OCI-M2 (cell line): ENCODE data around the gene CNIH2.
"Not testable (repeated sequence)": the region's sequence is repeated elsewhere in the genome, so short reads cannot be mapped to it uniquely, and the experiment has no call there.

Experiments
- DNase-seq: peaks from one replicate; lab custom pipeline; 2025; ENCODE audit not compliant: unreplicated experiment; lab: John Stamatoyannopoulos, UW

The CNIH2 gene

DNA sequence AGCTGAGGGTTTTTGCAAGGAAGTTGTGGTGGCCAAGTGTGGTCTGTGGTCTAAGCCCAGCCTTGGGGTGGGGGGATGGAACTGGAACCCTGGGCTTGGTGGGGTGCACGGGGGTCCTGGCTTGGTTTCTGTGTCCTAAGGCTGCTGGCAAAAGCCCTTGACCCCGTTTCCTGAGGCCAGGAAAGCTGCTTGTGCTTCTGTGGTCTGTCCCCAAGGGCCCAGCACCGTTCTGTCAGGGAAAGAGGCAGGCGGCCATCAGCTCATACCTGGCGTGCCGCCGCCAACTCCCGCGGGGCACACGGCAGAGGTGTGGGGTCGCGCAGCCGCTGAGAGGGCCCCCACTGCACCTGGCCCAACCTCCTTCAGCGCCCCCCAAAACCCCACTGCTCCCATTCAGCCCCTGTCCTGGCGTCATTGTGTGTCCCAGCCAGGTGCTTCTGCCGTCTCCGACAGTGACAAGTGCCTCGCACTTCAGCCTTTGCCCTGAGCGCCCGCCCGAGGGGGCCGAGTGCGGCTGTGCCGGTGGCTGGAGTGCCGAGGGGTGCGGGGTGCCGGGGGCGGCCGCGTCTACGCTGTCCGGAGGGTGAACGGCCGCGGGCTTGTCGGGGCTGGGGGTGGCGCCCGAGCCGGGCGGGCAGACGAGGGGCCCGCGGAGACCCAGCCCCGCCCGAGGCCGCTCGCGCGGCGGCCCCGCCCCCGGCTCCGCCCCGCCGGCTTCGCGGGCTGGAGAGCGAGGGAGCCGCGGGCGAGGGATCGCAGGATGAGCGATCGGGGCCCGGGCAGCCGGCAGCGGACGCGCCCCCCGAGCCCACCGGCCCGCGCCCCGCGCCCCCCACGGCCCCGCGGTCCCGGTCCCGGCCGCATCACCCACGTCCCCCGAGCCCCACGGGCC is at the start of gene CNIH2:
Gene CNIH2 (plus strand): TSS at position 705 of the 892 bp plus-strand sequence. CDS start 282 bp downstream, outside the sequence.
- no peak for DNase-seq

DNA sequence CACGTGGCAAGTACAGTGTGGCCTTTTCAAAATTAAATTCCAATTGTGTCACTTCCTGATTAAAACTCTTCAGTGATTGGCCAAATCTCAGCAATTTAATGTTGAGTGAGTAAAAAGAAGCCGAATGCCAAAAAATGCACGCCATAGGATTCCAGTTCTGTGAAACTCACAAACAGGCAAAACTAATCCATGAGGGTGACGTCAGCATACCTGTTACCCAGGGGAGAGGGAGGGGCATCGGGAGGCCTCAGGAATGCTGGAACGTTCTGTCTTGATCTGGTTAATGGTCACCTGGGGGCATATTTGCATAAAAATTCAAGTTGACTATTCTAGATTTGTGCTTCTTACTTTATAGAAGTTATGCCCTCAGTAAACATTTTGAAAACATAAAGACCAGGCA is 49.5 kb upstream of the CNIH2 start:
- DNase-seq: no peak

DNA sequence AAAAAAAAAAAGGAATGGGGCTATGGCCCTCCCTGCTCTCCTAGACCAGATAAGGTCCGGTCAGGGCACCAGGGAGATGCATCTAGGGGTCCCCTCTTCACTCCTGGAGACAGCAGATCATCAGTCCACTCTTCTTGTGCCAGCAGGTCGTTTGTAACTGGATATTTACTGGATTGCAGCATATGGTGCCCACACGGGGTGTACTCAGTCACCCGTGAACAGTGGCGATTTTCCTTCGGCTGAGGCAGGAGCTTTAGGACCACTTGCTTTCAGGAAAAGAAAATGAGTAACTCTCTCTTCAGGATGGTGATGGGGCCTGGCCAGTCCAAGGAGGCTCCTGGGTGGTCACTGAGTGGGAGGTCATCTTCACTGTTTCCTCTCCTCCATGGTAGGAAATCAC is 47.8 kb upstream of the CNIH2 start:
- no peak for DNase-seq

DNA sequence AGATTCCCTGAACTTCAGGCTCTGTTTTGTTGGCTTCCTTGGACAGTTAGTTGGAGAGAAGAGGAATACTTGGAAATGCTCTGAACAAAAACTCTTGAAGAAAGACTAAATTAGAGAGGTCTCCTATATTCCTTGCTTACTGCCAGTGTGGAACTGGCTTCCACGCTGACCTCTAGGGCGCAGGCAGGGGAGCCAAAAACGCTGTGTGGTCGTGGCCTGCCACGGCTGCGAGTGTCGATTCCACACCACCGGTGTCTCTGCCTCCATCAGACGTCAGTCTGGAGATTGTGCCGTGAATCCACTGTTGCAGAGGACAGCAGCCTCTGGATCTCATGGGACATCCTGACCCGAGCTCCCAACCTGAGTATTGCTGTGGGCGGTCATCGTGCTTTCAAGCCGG is 47.0 kb upstream of the CNIH2 start:
- no peak for DNase-seq

DNA sequence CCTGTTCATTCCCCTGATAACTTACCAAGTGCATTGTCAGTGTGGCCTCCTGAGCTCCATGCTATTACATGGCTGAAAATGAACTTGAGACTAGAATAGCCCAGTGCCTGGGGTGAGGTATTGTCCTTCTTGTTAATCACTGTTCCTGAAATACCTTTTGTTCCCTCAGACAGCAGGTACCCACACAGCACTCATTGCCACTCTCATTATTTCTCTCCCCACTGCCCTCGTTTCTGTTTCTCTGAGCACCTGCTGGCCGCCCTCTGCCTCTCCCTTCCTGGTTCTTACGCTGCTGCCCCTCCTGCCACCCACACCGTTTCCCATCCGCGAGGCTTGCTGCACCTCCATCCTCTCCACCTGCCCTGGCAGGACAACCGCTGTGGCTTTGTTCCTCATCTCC is 46.4 kb upstream of the CNIH2 start:
- no peak for DNase-seq

DNA sequence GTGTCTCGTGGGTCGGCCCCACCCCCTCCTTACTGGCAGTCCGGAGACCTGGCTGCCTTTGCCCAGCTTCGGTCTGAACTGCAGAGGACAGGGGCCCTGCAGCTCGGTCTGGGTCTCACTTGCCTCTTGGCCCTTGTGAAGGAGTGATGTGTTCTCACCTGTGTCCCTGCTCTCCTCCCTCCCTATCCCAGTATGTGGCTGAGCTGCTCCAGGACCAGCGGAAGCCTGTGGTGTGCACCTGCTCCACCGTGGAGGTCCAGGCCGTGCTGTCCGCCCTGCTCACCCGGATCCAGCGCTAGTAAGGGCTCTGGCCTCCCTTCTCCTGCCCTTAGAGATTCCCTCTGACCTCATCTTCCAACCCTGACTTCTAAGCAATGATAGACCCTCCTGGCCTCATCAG is 45.2 kb upstream of the CNIH2 start:
- no peak for DNase-seq

DNA sequence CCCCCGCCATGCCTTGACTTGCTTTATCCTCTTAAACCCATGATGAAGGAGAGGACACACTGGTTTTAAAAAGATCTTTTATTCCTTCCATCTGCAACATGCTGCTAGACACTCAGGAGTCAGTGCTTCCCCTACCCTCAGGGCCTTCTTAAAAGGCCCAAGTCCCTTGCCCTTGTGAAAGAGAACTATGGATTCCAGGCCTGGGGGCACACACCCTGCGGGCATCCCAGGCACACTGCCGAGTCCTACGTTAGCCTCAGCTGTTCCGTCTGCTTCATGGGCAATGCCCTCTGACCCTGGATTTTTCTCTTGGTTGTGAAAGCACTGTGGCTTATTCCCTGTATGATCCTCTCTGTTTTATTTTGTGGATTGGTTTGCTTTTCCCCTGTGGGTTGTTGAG is 44.7 kb upstream of the CNIH2 start:
- DNase-seq: no peak

DNA sequence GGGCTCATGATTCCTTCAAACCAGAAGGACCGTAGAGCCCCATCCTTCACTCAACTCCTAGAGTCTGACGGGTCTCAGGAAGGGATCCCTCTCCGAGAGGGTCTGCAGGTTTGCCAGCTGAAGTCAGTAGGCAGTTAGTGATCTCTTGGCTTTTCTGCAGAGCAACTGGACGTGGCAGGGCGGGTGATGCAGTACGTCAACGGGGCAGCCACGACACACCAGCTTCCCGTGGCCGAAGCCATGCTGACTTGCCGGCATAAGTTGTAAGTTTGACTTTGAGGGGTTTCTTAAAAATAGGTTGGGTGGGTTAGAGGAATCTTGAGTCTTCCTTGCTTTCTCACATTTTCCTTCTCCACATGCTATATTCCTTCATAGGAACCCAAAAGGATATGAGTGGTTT is 42.8 kb upstream of the CNIH2 start:
- no peak for DNase-seq

DNA sequence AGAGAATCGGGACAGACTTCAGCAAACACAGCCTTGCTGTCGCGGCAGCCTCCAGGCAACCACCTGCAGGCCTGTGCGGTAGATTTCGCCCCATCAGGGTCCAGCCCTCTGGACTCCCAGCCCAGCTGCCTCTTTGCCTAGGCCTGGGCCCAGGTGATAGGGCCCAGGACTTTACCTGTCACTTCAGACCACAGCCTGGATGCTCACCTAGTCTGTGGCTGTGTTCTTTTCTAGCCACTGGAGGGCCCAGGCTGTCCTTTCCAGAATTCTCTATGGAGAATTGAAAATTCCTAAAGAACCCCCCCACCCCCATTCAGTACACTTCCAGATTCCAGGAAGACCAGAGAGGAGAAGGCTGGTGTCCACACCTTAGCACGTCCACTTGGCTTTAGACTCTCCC is 40.1 kb upstream of the CNIH2 start:
- DNase-seq: no peak

DNA sequence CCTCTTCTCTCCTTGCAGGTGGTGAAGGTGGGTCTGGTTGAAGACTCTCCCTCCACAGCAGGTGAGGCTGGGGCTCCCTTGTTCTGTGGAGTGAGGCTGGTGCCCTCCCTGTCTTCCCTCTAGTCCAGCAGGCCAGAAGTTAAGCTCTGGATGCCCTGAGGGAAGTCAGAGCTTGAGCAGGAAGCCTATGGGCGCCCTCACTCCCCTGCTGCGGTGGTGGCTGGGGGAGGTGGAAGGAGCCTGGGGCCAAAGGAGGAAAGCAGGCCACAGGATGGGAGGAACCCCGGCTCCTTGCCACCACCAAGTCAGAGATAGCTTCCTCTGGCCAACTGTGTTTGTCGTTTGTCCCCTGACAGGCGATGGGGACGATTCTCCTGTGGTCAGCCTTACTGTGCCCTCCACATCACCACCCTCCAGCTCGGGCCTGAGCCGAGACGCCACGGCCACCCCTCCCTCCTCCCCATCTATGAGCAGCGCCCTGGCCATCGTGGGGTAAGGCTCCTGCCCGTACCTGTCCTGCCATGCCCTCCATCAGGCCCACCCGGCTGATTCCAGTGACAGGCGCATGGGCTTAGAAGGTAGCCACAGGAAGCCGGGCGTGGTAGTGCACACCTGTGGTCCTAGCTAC is 39.1 kb upstream of the CNIH2 start:
- no peak for DNase-seq

DNA sequence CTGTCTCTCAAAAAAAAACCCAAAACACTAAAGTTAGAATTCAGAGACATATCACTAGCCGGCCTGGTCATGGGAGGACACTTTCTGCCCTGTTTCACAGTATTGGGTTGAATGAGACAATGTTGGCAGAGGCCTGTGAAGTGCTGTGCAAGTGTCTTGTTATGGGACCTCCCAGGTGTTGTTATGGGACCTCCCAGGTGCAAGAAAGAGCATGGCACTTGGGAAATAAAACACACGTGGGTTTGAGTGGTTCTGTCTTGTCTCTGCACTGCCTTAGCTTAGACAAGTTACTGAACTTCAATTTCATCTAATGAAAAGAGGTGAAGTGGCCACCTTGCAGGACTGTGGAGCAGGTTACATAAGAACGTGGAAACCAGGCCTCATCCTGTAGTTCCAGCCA is 38.5 kb upstream of the CNIH2 start:
- DNase-seq: no peak

DNA sequence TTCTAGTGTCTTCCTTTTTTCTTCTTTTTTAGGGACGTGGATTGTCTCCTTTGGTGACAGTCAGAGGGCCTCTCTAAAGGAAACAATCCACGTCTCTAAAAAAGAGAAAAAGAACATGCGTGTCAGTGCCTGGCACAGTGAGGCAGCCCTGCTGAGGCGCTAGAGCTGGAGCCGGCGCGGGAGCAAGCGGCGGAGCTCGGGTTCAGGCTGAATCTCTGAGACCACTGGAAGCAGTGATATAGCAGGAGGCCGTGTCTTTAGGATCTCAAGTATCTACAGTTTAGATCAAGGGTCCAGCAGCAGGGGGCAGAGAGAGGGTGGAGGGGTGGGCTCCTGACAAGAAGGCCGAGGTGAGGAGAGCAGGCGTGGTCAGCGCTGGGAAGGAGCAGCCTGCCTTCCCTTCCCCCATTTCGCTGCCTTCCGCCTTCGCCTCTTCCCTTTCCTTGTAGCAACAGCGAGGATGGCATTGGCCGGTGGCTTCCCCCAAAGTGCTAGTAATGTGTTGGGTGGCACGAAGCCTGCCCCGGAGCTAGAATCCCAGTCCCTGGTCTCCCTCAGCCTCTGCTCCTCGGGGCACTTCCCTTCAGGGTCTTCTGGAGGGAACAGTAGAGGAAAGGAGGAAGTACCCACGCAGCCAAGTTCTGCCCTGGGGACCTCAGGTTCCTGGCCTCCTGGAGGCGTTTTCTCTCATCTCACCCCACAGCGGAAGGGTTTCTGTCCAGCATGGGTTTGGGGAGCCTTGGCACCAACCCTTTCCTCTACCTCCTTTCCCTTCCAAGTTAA is 37.8 kb upstream of the CNIH2 start:
- DNase-seq: no peak

DNA sequence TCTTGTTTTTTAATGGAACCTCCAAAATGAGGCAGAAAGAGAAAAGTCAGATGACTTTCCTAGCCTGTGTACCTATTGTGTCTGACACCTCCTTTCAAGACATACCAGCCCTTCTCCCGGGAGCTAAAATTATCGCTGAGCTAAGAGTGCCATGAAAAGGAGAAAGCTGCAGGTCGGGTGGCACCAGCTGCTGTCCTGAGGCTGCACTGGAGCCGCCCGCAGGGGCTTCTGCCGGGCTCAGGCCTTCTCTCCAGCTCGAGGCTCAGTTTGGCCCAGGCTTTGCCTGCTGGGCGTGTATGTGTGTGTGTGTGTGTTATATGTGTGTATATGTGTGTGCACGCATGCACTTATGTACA is 37.2 kb upstream of the CNIH2 start:
- DNase-seq: no peak

DNA sequence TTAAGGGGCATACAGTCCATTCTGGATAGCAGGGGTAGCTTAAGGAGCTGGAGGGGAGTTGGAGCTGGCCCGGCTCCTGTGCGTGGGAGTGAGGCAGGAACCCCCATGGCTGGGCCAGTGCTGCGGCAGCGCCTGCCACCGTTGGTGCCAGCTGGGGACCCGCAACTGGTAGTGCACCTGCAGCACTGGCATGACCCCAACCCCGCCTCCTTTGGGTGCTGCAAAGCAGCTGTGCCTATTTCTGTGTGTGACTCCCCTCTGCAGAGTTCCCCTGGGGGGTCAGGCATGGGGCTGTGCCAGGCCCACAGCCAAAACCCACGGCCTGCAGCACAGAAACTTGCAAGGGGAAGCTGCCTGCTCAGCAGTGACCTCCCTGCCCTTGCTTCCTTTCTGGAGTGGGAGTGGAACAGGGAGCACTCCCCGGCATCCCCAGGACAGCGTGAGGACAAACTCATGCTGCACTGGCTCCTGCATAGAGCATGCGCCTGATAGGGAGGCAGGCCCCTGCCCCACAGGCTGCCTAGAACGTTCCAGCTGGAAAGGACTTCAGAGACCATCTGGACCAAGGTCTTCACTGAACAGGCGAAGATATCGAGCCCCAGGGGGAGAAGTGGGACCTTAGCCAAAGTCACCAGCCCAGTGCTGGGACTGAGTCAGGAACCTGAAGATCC is 35.7 kb upstream of the CNIH2 start:
- DNase-seq: no peak

DNA sequence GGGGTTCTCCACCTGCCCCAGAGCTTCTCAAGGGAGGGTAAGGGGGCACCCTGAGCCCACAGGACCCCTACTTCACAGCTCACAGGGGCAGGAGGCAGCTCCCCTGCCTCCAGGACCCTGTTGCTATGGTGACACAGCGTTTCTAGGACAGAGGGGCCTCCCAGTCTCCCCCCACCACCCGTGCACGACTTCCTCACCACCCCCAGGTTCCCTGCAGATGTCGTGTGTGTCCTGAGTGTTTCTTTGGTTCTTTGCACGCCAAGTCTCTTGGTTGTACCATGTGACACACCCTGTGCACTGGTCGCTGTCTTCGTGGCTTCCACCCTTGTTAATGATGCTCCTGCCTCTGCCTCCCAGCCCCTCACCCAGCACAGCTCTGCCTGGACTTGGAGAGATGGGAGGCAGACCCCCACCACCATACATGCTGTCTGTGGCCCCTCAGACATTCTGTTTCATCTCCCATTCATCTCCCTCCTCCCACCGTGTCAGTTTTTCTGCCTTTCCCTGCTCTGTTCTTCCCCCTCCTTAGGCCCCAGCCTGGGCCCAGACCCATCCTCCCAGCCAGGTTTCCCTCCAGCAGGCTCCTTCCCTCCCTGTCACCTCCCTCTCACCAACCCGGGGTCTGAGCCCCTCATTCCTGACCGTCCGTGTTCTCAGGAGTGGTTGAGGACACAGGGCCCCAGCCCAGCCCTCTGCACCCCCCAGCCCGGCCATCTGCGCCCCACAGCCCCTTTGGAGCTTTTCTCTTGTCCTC is 34.0 kb upstream of the CNIH2 start:
- DNase-seq: no peak

DNA sequence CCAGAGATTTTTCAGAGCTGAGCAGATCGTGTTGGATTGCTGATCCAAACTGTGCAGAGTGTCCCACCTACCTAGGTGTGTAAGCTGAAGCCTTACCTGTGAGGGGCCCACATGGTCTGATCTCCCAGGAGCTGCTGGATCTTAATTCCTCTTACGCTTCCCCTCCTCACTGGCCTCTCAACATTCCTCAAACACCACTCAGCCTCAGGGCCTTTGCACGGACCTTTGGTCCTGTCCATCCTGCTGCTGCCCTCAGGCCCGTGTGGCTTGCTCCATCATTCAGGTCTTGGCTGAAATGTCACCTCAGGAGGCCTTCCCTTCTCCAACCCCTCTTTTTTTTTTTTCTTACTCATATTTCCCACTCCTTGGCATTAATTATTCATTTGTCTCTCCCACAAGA is 30.7 kb upstream of the CNIH2 start:
- DNase-seq: no peak

DNA sequence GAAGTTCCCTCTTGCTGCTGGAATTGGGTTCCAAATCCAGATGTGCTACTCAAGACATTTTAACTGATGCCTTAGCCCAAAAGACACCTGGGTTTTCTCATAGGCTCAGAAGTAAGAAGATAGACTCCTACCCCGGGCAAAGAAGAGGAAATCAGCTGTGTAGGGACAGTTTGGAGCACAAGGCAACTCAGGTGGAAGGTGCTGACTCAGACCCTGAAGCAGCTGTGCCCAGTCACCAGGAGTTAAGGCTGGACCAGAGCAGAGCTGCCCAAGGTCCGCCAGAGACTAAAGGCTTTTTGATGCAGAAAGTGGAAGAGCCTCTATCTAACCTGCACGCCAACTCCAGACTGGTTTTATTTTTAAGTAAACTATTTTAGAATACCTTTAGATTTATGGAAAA is 30.2 kb upstream of the CNIH2 start:
- DNase-seq: no peak

DNA sequence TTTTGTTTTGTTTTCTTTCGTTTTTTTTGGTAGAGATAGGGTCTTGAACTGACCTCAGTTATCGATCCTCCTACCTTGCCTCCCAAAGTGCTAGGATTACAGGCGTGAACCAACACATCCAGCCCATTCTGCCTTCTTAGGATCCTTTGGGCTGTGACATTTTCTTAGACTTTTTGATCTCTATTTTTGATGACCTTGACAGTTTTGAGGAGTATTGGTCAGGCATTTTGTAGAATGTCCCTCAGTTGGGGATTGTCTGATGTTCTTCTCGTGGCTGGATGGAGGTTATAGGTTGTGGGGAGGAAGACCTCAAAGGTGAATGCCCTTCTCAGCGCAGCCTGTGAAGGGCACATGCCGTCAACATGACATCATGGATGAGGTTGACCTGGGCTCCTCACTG is 29.1 kb upstream of the CNIH2 start:
- no peak for DNase-seq

DNA sequence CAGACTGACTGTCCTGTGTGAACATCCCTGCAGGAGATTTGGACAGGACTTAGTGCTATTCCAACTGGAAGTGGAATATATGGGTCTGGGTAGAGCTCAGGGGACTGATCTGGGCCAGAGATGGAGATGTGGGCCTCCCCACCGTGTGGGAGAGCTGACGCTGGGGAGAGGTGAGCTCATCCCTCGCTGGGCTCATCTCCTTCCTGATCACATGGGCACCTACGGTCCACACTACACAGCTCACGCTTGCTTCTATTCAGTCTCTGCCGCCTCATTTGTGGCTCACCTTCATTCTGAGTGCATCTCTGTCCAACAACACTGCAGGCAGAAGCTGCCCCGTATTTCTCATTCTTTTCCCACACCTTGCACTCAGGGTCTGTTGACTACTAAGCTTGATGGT is 26.2 kb upstream of the CNIH2 start:
- no peak for DNase-seq

DNA sequence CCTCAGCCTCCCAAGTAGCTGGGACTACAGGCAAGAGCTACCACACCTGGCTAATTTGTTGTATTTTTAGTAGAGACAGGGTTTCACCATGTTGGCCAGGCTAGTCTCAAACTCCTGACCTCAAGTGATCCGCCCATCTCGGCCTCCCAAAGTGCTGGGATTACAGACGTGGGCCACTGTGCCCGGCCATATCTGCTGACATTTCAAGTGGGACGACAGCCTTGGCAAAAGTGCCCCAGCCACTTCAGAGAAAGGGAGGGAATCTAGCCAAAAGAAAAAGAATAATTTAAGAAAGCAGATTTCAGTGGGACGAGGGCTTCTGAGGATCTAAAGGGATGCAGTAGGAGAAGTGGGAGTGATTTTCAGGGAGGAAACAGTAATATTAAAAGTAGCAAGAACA is 24.9 kb upstream of the CNIH2 start:
- not testable (repeated sequence) for DNase-seq

DNA sequence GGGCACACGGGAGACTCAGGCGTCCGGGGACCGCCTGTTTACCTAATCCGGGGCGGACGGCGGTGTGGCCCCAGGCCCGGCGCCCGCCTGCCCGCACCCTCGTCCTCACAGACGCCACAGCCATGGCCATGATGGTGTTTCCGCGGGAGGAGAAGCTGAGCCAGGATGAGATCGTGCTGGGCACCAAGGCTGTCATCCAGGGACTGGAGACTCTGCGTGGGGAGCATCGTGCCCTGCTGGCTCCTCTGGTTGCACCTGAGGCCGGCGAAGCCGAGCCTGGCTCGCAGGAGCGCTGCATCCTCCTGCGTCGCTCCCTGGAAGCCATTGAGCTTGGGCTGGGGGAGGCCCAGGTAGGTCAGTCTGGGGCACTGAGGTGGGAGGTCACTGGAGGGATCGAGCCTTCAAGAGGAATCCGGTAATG is 19.5 kb upstream of the CNIH2 start:
- DNase-seq: no peak
